WTC11 (cell line): Measurements from ENCODE around the gene KRT9. TPM values are rescaled to one million over a fixed set of nuclear protein-coding genes. Genes with fewer than 3 reads are reported as not detected.
"Not testable (repeated sequence)": the region's sequence is repeated elsewhere in the genome, so short reads cannot be mapped to it uniquely, and the experiment has no call there.

ENCODE experiments used
- ATAC-seq: fragments of 200-7000 bp; cut with Tn5 transposase; 2 replicates; pipeline ENCODE4 v1.10.0; 2021; ENCODE audit warnings: mild to moderate bottlenecking, moderate library complexity
- CTCF ChIA-PET: fragments of 300-600 bp; sonication (Branson Sonifier 250); formaldehyde crosslinking; loops from one replicate; lab custom pipeline; 2021; ENCODE audit warnings: antibody characterized with exemption; lab: Charles Lee
- POLR2A ChIA-PET: fragments of 350-600 bp; sonication (Branson Sonifier 250); formaldehyde crosslinking; loops from one replicate; lab custom pipeline; 2021; ENCODE audit warnings: antibody characterized with exemption; lab: Charles Lee
- DNase-seq: peaks from one replicate; pipeline ENCODE4 v3.0.0; 2021; ENCODE audit warnings: low spot score
- H3K27ac Mint-ChIP-seq: 2 replicates; pipeline ENCODE4 v1.8.0; 2021; ENCODE audit warnings: mixed read lengths
- H3K27me3 Mint-ChIP-seq: 2 replicates; pipeline ENCODE4 v1.8.0; 2021; ENCODE audit warnings: low read depth, mild to moderate bottlenecking, moderate library complexity, mixed read lengths
- H3K36me3 Mint-ChIP-seq: 2 replicates; pipeline ENCODE4 v1.8.0; 2021; ENCODE audit warnings: mixed read lengths
- H3K4me1 Mint-ChIP-seq: 2 replicates; pipeline ENCODE4 v1.8.0; 2022; ENCODE audit warnings: mixed read lengths
- H3K4me3 Mint-ChIP-seq: 2 replicates; pipeline ENCODE4 v1.8.0; 2021; ENCODE audit warnings: mild to moderate bottlenecking, moderate library complexity, mixed read lengths
- H3K9me3 Mint-ChIP-seq: 2 replicates; pipeline ENCODE4 v1.8.0; 2021; ENCODE audit warnings: mixed read lengths
- CDX4 ChIP-seq: fragments of 250-450 bp; sonication (Bioruptor Pico); IDR thresholded peaks from 2 replicates; pipeline ENCODE4 v1.9.0; 2021; ENCODE audit warnings: moderate library complexity, mild to moderate bottlenecking, inconsistent platforms, borderline replicate concordance
- ETV6 ChIP-seq: sonication (generic); formaldehyde crosslinking; IDR thresholded peaks from 2 replicates; pipeline ENCODE4 v1.8.1; 2022; ENCODE audit warnings: mild to moderate bottlenecking, missing genetic modification reagents
- FOXP1 ChIP-seq: sonication (generic); formaldehyde crosslinking; IDR thresholded peaks from 2 replicates; pipeline ENCODE4 v1.8.0; 2022; ENCODE audit warnings: missing genetic modification reagents, mild to moderate bottlenecking, moderate library complexity, borderline replicate concordance
- GTF2I ChIP-seq: fragments of 250-450 bp; sonication (Bioruptor Pico); conservative IDR thresholded peaks from 2 replicates; pipeline ENCODE4 v1.4.0; 2021; ENCODE audit warnings: mild to moderate bottlenecking
- JAZF1 ChIP-seq: fragments of 250-450 bp; sonication (Bioruptor Pico); IDR thresholded peaks from 2 replicates; pipeline ENCODE4 v1.9.0; 2021; ENCODE audit warnings: moderate library complexity, mild to moderate bottlenecking, inconsistent platforms
- MLX ChIP-seq: sonication (generic); formaldehyde crosslinking; IDR thresholded peaks from 2 replicates; pipeline ENCODE4 v1.8.1; 2023; ENCODE audit warnings: mild to moderate bottlenecking, missing genetic modification reagents, moderate library complexity
- NFYB ChIP-seq: sonication (generic); formaldehyde crosslinking; conservative IDR thresholded peaks from 2 replicates; pipeline ENCODE4 v1.8.0; 2022; ENCODE audit warnings: low read depth, missing genetic modification reagents
- NR2C2 ChIP-seq: sonication (generic); formaldehyde crosslinking; IDR thresholded peaks from 2 replicates; pipeline ENCODE4 v1.8.0; 2022; ENCODE audit warnings: mild to moderate bottlenecking, missing genetic modification reagents
- PRRX2 ChIP-seq: fragments of 250-450 bp; sonication (Bioruptor Pico); IDR thresholded peaks from 2 replicates; pipeline ENCODE4 v1.8.0; 2021; ENCODE audit warnings: mild to moderate bottlenecking
- TEAD4 ChIP-seq: sonication (generic); formaldehyde crosslinking; IDR thresholded peaks from 2 replicates; pipeline ENCODE4 v1.8.0; 2022; ENCODE audit warnings: mild to moderate bottlenecking, missing genetic modification reagents
- TP53 ChIP-seq: sonication (generic); formaldehyde crosslinking; IDR thresholded peaks from 2 replicates; pipeline ENCODE4 v1.8.1; 2023; ENCODE audit warnings: mild to moderate bottlenecking, missing genetic modification reagents
- ZBTB43 ChIP-seq: sonication (generic); formaldehyde crosslinking; IDR thresholded peaks from 2 replicates; pipeline ENCODE4 v1.8.1; 2023; ENCODE audit warnings: mild to moderate bottlenecking, missing genetic modification reagents
- ZMAT4 ChIP-seq: fragments of 250-450 bp; sonication (Bioruptor Pico); IDR thresholded peaks from 2 replicates; pipeline ENCODE4 v1.9.0; 2021; ENCODE audit warnings: mild to moderate bottlenecking
- ZNF219 ChIP-seq: sonication (generic); formaldehyde crosslinking; IDR thresholded peaks from 2 replicates; pipeline ENCODE4 v1.8.0; 2023; ENCODE audit warnings: missing genetic modification reagents, mild to moderate bottlenecking, borderline replicate concordance
- ZNF281 ChIP-seq: sonication (generic); formaldehyde crosslinking; IDR thresholded peaks from 2 replicates; pipeline ENCODE4 v1.8.0; 2023; ENCODE audit warnings: mild to moderate bottlenecking, missing genetic modification reagents
- ZNF512 ChIP-seq: sonication (generic); formaldehyde crosslinking; IDR thresholded peaks from 2 replicates; pipeline ENCODE4 v1.8.1; 2022; ENCODE audit warnings: missing genetic modification reagents, borderline replicate concordance
- ZNF671 ChIP-seq: fragments of 250-450 bp; sonication (Bioruptor Pico); IDR thresholded peaks from 2 replicates; pipeline ENCODE4 v1.8.0; 2021; ENCODE audit warnings: mild to moderate bottlenecking
- total RNA-seq: library from RNA; stranded (reverse); gene quantifications from 3 replicates; pipeline ENCODE4 v1.2.3, GENCODE V29; 2021

KRT9 gene
- total RNA-seq, 1 experiment from 2014 or later, result not detected

- DNase-seq (no peak), ATAC-seq (no peak)
- Mint-ChIP-seq H3K27ac (no peak overlapping the region), H3K4me3 (no peak overlapping the region), H3K36me3 (peaks cover 12% of the 10 kb centered on the region), H3K27me3 (peaks cover 3% of the 10 kb centered on the region; the same call in 1 of the 2 replicates), H3K4me1 (0 out of 2 replicates have a peak, but pooled peaks cover 4% of the 10 kb centered on the region), H3K9me3 (peaks cover 17% of the 10 kb centered on the region)
- POLR2A ChIA-PET, result no interaction called here
- TF ChIP-seq ZNF281 (CRISPR knock-in tag), result no peak
- TF ChIP-seq ZNF512 (CRISPR knock-in tag), result no peak
- TF ChIP-seq GTF2I (CRISPR knock-in tag), result no peak
- TF ChIP-seq PRRX2 (CRISPR knock-in tag), result no peak
- TF ChIP-seq MLX, result no peak
- no peak for TF ChIP-seq CDX4 (CRISPR knock-in tag)
- no peak for TF ChIP-seq NFYB (CRISPR knock-in tag)
- no peak for TF ChIP-seq ZMAT4
- TF ChIP-seq FOXP1, result no peak
- TF ChIP-seq NR2C2 (CRISPR knock-in tag), result no peak
- no peak for TF ChIP-seq ZNF219 (CRISPR knock-in tag)
- no peak for TF ChIP-seq JAZF1
- TF ChIP-seq ZNF671, result no peak
- no peak for TF ChIP-seq ETV6 (CRISPR knock-in tag)
- TF ChIP-seq ZBTB43 (CRISPR knock-in tag), result no peak
- TF ChIP-seq TEAD4 (CRISPR knock-in tag), result no peak
- no peak for TF ChIP-seq TP53 (CRISPR knock-in tag)
- CTCF ChIA-PET, result interaction anchor here (1.2 to 2.7 kb wide), 8 partner anchors 9 to 62 kb away, joined by 3 to 23 read pairs (median 14); no protein-coding TSS in a partner anchor
Measured at GRCh38 chr17:41610965-41611640, 39.2 kb upstream of the KRT9 start.

- DNase-seq (peak; percentile 79), ATAC-seq (peak; percentile 83)
- H3K27ac Mint-ChIP-seq, H3K27me3 Mint-ChIP-seq, H3K4me3 Mint-ChIP-seq, POLR2A ChIA-PET, H3K4me1 Mint-ChIP-seq: not testable (repeated sequence)
- CTCF ChIA-PET, result interaction anchor here (0.6 to 2.7 kb wide), 19 partner anchors 9 to 1081 kb away, joined by 3 to 23 read pairs (median 5); partner anchors contain the start of gene KRT19
- Mint-ChIP-seq H3K36me3 (peaks cover 12% of the 10 kb centered on the region), H3K9me3 (peaks cover 20% of the 10 kb centered on the region)
Measured at GRCh38 chr17:41610061-41610517, 38.2 kb upstream of the KRT9 start.

GRCh38 chr17:41606930-41607329, 35.1 kb upstream of the KRT9 start:
- POLR2A ChIA-PET, H3K4me3 Mint-ChIP-seq, H3K27ac Mint-ChIP-seq, H3K4me1 Mint-ChIP-seq, ATAC-seq, H3K27me3 Mint-ChIP-seq, DNase-seq: not testable (repeated sequence)
- CTCF ChIA-PET, result interaction anchor here (1.8 to 1.9 kb wide), 2 partner anchors 41 to 59 kb away, joined by 6 to 8 read pairs; no protein-coding TSS in a partner anchor
- Mint-ChIP-seq H3K36me3 (peaks cover 12% of the 10 kb centered on the region), H3K9me3 (peaks cover 20% of the 10 kb centered on the region)
